Ascending aorta (tissue), 2 donors: ENCODE measurements around the gene PLPP3. TPM values are rescaled to one million over a fixed set of nuclear protein-coding genes. Genes with fewer than 3 reads are reported as not detected.

ENCODE experiments used
- DNase-seq, 2 donors: peaks; one replicate each; pipeline ENCODE4 v3.0.0-alpha.2; 2019; ENCODE audit warnings: low spot score in 2 of 2
- H3K27ac ChIP-seq, 2 donors: fragments of 200-600 bp; sonication (generic); one replicate each; pipeline ENCODE4 v1.5.1; 2016 to 2017; ENCODE audit warnings: mild to moderate bottlenecking in 1 of 2
- H3K27me3 ChIP-seq: fragments of 200-600 bp; sonication (generic); one replicate; pipeline ENCODE4 v1.5.1; 2017
- H3K36me3 ChIP-seq, 2 donors: fragments of 200-600 bp; sonication (generic); one replicate each; pipeline ENCODE4 v1.5.1; 2016
- H3K4me1 ChIP-seq, 2 donors: fragments of 200-600 bp; sonication (generic); one replicate each; pipeline ENCODE4 v1.5.1; 2016 to 2017; ENCODE audit warnings: mild to moderate bottlenecking in 1 of 2
- H3K4me3 ChIP-seq, 2 donors: fragments of 200-600 bp; sonication (generic); one replicate each; pipeline ENCODE4 v1.5.1; 2016 to 2017; ENCODE audit warnings: mild to moderate bottlenecking in 1 of 2
- H3K9me3 ChIP-seq, 2 donors: fragments of 200-600 bp; sonication (generic); one replicate each; pipeline ENCODE4 v1.5.1; 2016
- intact Hi-C: fragments of 100-400 bp; cut with DNase I; formaldehyde crosslinking; loops from one replicate; pipeline ENCODE4 v1.15.1; 2023
- total RNA-seq: library from RNA; depleted of rRNA; stranded (reverse); fragments of >200 nt; gene quantifications from one replicate; pipeline ENCODE4 v1.1.0, GENCODE V29; 2016
- TF ChIP-seq, protein P1 (sequence below), 3 experiments: fragments of 200-600 bp in 2 of 3; fragments of 450-650 bp in 1 of 3; sonication (generic) in 2 of 3; IDR thresholded peaks; one replicate each; pipeline ENCODE4 v1.5.1; 2016 to 2019; ENCODE audit warnings: antibody characterized with exemption in 3 of 3, mild to moderate bottlenecking in 1 of 3, moderate library complexity in 1 of 3

Gene PLPP3
- total RNA-seq, 1 donor from 2014 or later, result 87.7 TPM

DNA sequence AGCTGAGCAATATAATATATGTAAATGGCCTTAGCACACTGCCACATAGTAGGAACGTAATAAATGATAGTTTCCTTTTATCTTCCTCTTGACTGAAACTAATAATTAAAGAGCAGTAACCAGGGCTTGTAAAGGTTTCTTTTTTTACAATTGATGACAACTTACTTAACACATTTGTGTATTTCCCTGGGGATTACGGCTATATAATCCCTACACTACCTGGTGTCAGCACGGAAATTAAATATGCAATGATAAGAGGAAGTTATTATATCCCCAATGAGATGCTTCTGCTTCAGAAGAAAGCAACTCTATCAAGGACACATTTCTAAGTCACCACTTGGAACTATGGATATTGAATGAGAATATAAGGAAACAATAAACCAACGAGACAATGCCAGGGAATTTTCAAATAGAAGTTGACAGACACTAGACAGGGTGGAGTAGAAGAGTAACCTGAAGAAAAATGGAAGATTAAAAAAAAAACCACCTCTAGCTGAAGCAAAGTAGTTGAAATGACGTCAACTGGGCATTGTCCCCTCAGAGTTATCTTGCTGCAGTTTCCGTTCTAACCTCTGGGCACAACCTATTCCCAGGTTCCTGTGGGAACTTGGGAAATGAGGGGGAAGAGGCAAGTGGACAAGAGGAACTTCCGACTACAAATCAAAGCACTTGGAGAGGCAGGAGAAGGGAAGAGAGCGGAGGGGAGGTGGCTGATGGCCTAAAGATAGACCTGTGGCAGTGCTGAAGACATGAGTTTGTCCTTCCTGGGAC is 66.5 kb downstream of the PLPP3 start:
- Histone ChIP-seq H3K27ac (no peak overlapping the region), H3K27me3 (no peaks in the 10 kb centered on the region), H3K9me3 (no peaks in the 10 kb centered on the region), H3K4me1 (no peaks in the 10 kb centered on the region), H3K36me3 (peaks cover 31 to 51% of the 10 kb centered on the region in 2 donors), H3K4me3 (no peak overlapping the region)
- intact Hi-C loops, result no loop called here
- TF ChIP-seq, protein P1, sequence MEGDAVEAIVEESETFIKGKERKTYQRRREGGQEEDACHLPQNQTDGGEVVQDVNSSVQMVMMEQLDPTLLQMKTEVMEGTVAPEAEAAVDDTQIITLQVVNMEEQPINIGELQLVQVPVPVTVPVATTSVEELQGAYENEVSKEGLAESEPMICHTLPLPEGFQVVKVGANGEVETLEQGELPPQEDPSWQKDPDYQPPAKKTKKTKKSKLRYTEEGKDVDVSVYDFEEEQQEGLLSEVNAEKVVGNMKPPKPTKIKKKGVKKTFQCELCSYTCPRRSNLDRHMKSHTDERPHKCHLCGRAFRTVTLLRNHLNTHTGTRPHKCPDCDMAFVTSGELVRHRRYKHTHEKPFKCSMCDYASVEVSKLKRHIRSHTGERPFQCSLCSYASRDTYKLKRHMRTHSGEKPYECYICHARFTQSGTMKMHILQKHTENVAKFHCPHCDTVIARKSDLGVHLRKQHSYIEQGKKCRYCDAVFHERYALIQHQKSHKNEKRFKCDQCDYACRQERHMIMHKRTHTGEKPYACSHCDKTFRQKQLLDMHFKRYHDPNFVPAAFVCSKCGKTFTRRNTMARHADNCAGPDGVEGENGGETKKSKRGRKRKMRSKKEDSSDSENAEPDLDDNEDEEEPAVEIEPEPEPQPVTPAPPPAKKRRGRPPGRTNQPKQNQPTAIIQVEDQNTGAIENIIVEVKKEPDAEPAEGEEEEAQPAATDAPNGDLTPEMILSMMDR (IDR thresholded peaks at IDR 0.05), result no peak
- DNase-seq, result no peak

DNA sequence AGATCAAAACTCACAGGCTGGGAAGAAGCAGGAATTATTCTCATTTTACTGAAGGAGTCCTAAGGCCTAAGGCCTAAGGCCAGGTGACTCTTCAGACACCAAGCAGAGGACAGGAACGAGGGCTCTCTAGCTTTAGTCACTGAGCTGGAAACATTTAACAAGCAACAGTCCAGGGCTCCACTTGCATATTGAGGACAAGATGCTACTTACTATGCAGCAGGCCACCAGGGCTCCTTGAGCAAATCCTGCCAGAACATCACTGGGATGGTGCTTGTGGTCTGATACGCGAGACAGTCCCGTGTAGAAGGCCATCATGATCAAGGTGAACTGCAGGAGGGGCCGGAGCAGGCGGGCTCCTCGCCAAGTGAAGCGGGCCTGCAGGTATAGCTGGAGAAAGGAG is 67.6 kb downstream of the PLPP3 start:
- Histone ChIP-seq H3K9me3 (no peaks in the 10 kb centered on the region), H3K27ac (no peak overlapping the region), H3K27me3 (no peaks in the 10 kb centered on the region), H3K4me3 (no peak overlapping the region), H3K4me1 (no peaks in the 10 kb centered on the region), H3K36me3 (peaks cover 38 to 56% of the 10 kb centered on the region in 2 donors)
- TF ChIP-seq, protein P1 (IDR thresholded peaks at IDR 0.05), result no peak
- intact Hi-C loops, result no loop called here
- no peak for DNase-seq

DNA sequence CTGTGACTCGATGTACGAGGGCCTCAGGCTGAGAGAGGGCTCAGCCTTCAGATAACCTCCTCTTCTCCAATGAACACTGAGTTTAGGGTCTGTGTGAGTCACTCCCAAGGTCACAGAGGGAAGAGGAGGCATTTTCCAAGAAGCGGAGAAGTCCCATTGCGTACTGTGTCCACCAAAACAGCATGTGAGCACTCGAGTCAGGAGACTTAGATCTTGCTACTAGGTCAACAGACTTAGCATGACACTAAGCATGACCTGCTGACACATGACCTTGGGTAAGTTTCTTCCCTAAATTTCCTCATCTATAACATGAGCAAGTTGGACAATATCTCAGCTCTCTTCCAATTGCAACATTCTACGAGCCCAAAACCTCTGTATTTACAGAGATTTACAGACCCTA is 68.0 kb downstream of the PLPP3 start:
- DNase-seq, result no peak
- intact Hi-C loops, result no loop called here
- Histone ChIP-seq H3K9me3 (no peaks in the 10 kb centered on the region), H3K36me3 (peaks cover 38 to 60% of the 10 kb centered on the region in 2 donors), H3K4me3 (no peak overlapping the region), H3K27ac (no peak overlapping the region), H3K4me1 (no peaks in the 10 kb centered on the region), H3K27me3 (no peaks in the 10 kb centered on the region)
- TF ChIP-seq, protein P1 (IDR thresholded peaks at IDR 0.05), result no peak

DNA sequence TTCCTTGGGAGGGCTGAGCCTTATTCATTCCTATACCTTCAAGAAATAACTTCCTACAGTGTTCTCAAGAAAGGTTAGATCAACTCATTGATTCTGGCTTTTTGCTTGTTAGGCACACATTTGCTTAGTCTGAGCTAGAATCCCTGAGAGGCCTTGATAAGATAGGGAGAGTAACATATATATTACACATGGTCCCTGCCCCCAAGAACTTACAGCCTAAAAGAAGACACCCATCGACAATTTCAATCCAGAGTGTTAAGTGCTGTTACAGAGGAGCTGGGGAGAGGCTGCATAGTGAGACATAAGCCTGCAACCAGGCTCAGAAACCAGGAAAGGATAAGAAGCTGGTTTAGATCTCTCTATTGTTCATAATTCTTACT is 68.7 kb downstream of the PLPP3 start:
- no peak for DNase-seq
- intact Hi-C loops, result no loop called here
- Histone ChIP-seq H3K36me3 (peaks cover 36 to 60% of the 10 kb centered on the region in 2 donors), H3K27ac (no peak overlapping the region), H3K9me3 (no peaks in the 10 kb centered on the region), H3K4me1 (no peaks in the 10 kb centered on the region), H3K27me3 (no peaks in the 10 kb centered on the region), H3K4me3 (no peak overlapping the region)
- TF ChIP-seq, protein P1 (IDR thresholded peaks at IDR 0.05), result no peak

DNA sequence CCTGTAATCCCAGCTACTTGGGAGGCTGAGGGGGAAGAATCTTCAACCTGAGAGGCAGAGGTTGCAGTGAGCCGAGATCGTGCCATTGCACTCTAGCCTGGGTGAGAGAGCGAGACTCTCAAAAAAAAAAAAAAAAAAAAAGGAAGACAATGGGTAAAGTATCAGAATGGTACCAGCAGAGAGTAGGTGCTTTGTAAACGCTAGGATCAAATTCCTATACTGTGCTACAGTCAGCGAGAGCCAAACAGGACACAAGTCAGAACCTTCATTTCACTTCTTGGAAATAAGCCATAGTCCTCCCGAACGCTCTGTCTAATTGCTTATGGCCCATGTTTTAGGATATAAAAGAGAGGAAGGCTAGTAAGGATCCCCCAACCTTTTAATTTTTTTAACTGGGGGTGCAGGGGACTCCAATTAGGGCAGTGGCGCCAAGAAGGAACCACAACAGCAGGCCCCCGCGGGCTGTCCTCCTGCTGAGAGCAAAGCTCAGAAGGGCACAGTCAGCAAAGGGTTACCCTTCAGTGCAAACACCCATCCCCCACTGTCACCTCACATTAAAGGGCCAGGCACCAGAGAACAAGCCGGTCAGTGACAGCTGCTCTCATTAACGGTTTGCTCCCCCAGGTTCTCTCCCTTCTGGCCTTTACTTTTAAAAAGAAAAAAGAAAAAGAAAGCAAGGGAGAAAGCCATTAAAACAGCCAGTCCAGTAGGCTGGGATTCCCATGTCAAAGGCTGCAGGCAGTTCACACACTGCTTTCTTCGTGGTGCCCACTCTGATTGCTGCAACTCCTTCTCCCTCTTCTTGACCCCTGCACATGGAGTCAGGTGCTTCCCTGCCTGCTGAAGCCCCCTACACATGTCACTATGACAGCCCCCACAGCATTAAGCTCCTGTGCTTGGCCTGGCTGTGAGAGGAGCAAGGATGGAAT is 69.4 kb downstream of the PLPP3 start:
- no peaks in the 10 kb centered on the region for H3K27me3 ChIP-seq
- H3K9me3 ChIP-seq, result no peaks in the 10 kb centered on the region
- peaks cover 36 to 60% of the 10 kb centered on the region in 2 donors for H3K36me3 ChIP-seq
- no peaks in the 10 kb centered on the region for H3K4me1 ChIP-seq
- H3K4me3 ChIP-seq, result no peak overlapping the region
- intact Hi-C loops, result no loop called here
- TF ChIP-seq, protein P1 (IDR thresholded peaks at IDR 0.05), result no peak
- DNase-seq, result no peak
- H3K27ac ChIP-seq, result no peak overlapping the region
